ENCODE data around the gene CDK17.

CDK17 gene

GRCh38 chr12:96311191-96311590 is 89.0 kb downstream of the CDK17 start:
- DNase-seq: no peak

- no peak for DNase-seq
Observed at GRCh38 chr12:96310067-96310466, 90.2 kb downstream of the CDK17 start.

GRCh38 chr12:96308881-96309280 is 91.4 kb downstream of the CDK17 start:
- DNase-seq: no peak

GRCh38 chr12:96305665-96306064 is 94.6 kb downstream of the CDK17 start:
- DNase-seq: no peak

- no peak for DNase-seq
Observed at GRCh38 chr12:96303653-96304052, 96.6 kb downstream of the CDK17 start.

- DNase-seq: no peak
Observed at GRCh38 chr12:96302687-96303310, 97.4 kb downstream of the CDK17 start.

GRCh38 chr12:96301732-96302131 is 98.5 kb downstream of the CDK17 start:
- DNase-seq: no peak

GRCh38 chr12:96300064-96300463 is 100.2 kb downstream of the CDK17 start:
- DNase-seq: no peak

GRCh38 chr12:96297504-96297903 is 102.7 kb downstream of the CDK17 start:
- no peak for DNase-seq

- DNase-seq: no peak
Observed at GRCh38 chr12:96295532-96296160, 104.6 kb downstream of the CDK17 start.

GRCh38 chr12:96294831-96295230 is 105.4 kb downstream of the CDK17 start:
- DNase-seq: no peak

- no peak for DNase-seq
Observed at GRCh38 chr12:96293093-96293492, 107.1 kb downstream of the CDK17 start.

GRCh38 chr12:96289067-96289466 is 111.2 kb downstream of the CDK17 start:
- no peak for DNase-seq

GRCh38 chr12:96285158-96285557 is 115.1 kb downstream of the CDK17 start:
- no peak for DNase-seq

GRCh38 chr12:96274331-96274730 is 125.9 kb downstream of the CDK17 start:
- no peak for DNase-seq

- DNase-seq: no peak
Observed at GRCh38 chr12:96271469-96272199, 128.6 kb downstream of the CDK17 start.

GRCh38 chr12:96266238-96266637 is 134.0 kb downstream of the CDK17 start:
- no peak for DNase-seq

GRCh38 chr12:96265836-96266235 is 134.4 kb downstream of the CDK17 start:
- no peak for DNase-seq

- DNase-seq: no peak
Observed at GRCh38 chr12:96265400-96265799, 134.8 kb downstream of the CDK17 start.

- no peak for DNase-seq
Observed at GRCh38 chr12:96263449-96263902, 136.8 kb downstream of the CDK17 start.

GRCh38 chr12:96261557-96261956 is 138.7 kb downstream of the CDK17 start:
- DNase-seq: no peak

- DNase-seq: no peak
Observed at GRCh38 chr12:96260644-96261043, 139.6 kb downstream of the CDK17 start.

GRCh38 chr12:96260231-96260630 is 140.0 kb downstream of the CDK17 start:
- no peak for DNase-seq
